Cardiac septum (tissue), 1 donor: ENCODE measurements around the gene CHGA. TPM values are rescaled to one million over a fixed set of nuclear protein-coding genes. Genes with fewer than 3 reads are reported as not detected.

Experiments used
- DNase-seq: peaks from one replicate; pipeline ENCODE4 v3.0.0-alpha.2; 2020; ENCODE audit warnings: low spot score
- intact Hi-C: fragments of 100-400 bp; cut with DNase I; formaldehyde crosslinking; loops from one replicate; pipeline ENCODE4 v1.14.0; 2022
- total RNA-seq: library from RNA; stranded (reverse); fragmentation: NEBNext Ultra II Directional; extraction: Animal tissue kit (Norgen Biotek cat#: 25700); gene quantifications from one replicate; pipeline ENCODE4 v1.2.1, GENCODE V29; 2021
- donor health status: DM: no; HTN: no; CAD: no.

Gene CHGA
- total RNA-seq, 1 donor from 2014 or later, result not detected

GRCh38 chr14:92902726-92903125, 20.2 kb upstream of the CHGA start:
- intact Hi-C loops, result no loop called here
- no peak for DNase-seq

GRCh38 chr14:92903359-92903758, 19.6 kb upstream of the CHGA start:
- no peak for DNase-seq
- intact Hi-C loops, result no loop called here

GRCh38 chr14:92905667-92906066, 17.3 kb upstream of the CHGA start:
- intact Hi-C loops, result no loop called here
- no peak for DNase-seq

GRCh38 chr14:92906420-92906819, 16.5 kb upstream of the CHGA start:
- intact Hi-C loops, result no loop called here
- no peak for DNase-seq

- no peak for DNase-seq
- intact Hi-C loops, result no loop called here
Measured at GRCh38 chr14:92906823-92907222, 16.1 kb upstream of the CHGA start.

GRCh38 chr14:92907316-92907911, 15.5 kb upstream of the CHGA start:
- intact Hi-C loops, result no loop called here
- no peak for DNase-seq

- no peak for DNase-seq
- intact Hi-C loops, result no loop called here
Measured at GRCh38 chr14:92914087-92914656, 8.8 kb upstream of the CHGA start.

GRCh38 chr14:92916201-92916600, 6.7 kb upstream of the CHGA start:
- DNase-seq, result no peak
- intact Hi-C loops, result no loop called here

GRCh38 chr14:92917041-92917940, 5.7 kb upstream of the CHGA start:
- intact Hi-C loops, result no loop called here
- no peak for DNase-seq

GRCh38 chr14:92917956-92918355, 5.0 kb upstream of the CHGA start:
- DNase-seq, result no peak
- intact Hi-C loops, result no loop called here

GRCh38 chr14:92920001-92920400, 2.9 kb upstream of the CHGA start:
- DNase-seq, result no peak
- intact Hi-C loops, result no loop called here

GRCh38 chr14:92922155-92922735, 705 bp upstream of the CHGA start:
- no peak for DNase-seq
- intact Hi-C loops, result no loop called here

- intact Hi-C loops, result no loop called here
- DNase-seq, result no peak
Measured at GRCh38 chr14:92923744-92924103, 774 bp downstream of the CHGA start.

GRCh38 chr14:92924247-92924646, 1.3 kb downstream of the CHGA start:
- no peak for DNase-seq
- intact Hi-C loops, result no loop called here

GRCh38 chr14:92925446-92925845, 2.5 kb downstream of the CHGA start:
- DNase-seq, result no peak
- intact Hi-C loops, result no loop called here

GRCh38 chr14:92926180-92926845, 3.4 kb downstream of the CHGA start:
- intact Hi-C loops, result no loop called here
- no peak for DNase-seq

- no peak for DNase-seq
- intact Hi-C loops, result no loop called here
Measured at GRCh38 chr14:92926931-92927330, 4.0 kb downstream of the CHGA start.

- intact Hi-C loops, result no loop called here
- no peak for DNase-seq
Measured at GRCh38 chr14:92927349-92928257, 4.7 kb downstream of the CHGA start.

GRCh38 chr14:92928258-92928629, 5.3 kb downstream of the CHGA start:
- DNase-seq, result no peak
- intact Hi-C loops, result no loop called here
